Astrocyte (in vitro differentiated cells and primary cell): ENCODE results near the gene ATP6V1B1. TPM values are rescaled to one million over a fixed set of nuclear protein-coding genes. Genes with fewer than 3 reads are reported as not detected.

Experiments used
- DNase-seq: peaks from one replicate; pipeline ENCODE4 v3.0.0-alpha.2; 2010; ENCODE audit warnings: low read depth
- FAIRE-seq: peaks from 2 replicates; lab custom pipeline; 2011; peaks lifted over from hg19 to GRCh38; lab: Jason Lieb, UNC
- H2AFZ ChIP-seq: 2 replicates; pipeline ENCODE4 v1.6.0; 2012; ENCODE audit warnings: low read depth, low read length, inconsistent platforms
- H3K27ac ChIP-seq: 2 replicates; pipeline ENCODE4 v1.5.1; 2011; ENCODE audit warnings: low read depth, low read length, inconsistent platforms
- H3K27me3 ChIP-seq: 2 replicates; pipeline ENCODE4 v1.6.0; 2011; ENCODE audit warnings: low read length, inconsistent platforms; ENCODE audit not compliant: insufficient read depth
- H3K36me3 ChIP-seq: 2 replicates; pipeline ENCODE4 v1.5.1; 2011; ENCODE audit warnings: low read length, inconsistent platforms; ENCODE audit not compliant: insufficient read depth
- H3K4me1 ChIP-seq: 2 replicates; pipeline ENCODE4 v1.5.1; 2011; ENCODE audit warnings: low read length, inconsistent platforms; ENCODE audit not compliant: insufficient read depth
- H3K4me2 ChIP-seq: 2 replicates; pipeline ENCODE4 v1.6.0; 2012; ENCODE audit warnings: low read length, inconsistent platforms
- H3K4me3 ChIP-seq: 2 replicates; pipeline ENCODE4 v1.5.1; 2011; ENCODE audit warnings: low read depth, mild to moderate bottlenecking, low read length, inconsistent platforms; ENCODE audit not compliant: insufficient read depth
- H3K79me2 ChIP-seq: 2 replicates; pipeline ENCODE4 v1.6.0; 2012; ENCODE audit warnings: mild to moderate bottlenecking, low read length, inconsistent platforms; ENCODE audit not compliant: insufficient read depth
- H3K9ac ChIP-seq: 2 replicates; pipeline ENCODE4 v1.6.0; 2012; ENCODE audit warnings: mild to moderate bottlenecking, low read length, inconsistent platforms
- H3K9me3 ChIP-seq: 2 replicates; pipeline ENCODE4 v1.5.1; 2012; ENCODE audit warnings: low read depth, mild to moderate bottlenecking, low read length, inconsistent platforms; ENCODE audit not compliant: insufficient read depth
- H4K20me1 ChIP-seq: 2 replicates; pipeline ENCODE4 v1.6.0; 2012; ENCODE audit warnings: low read length, inconsistent platforms; ENCODE audit not compliant: insufficient read depth
- H3K27ac Mint-ChIP-seq: one replicate; pipeline ENCODE4 v1.8.0; 2021; ENCODE audit warnings: mild to moderate bottlenecking, mixed read lengths; ENCODE audit not compliant: unreplicated experiment
- H3K27me3 Mint-ChIP-seq: one replicate; pipeline ENCODE4 v1.8.0; 2021; ENCODE audit warnings: low read depth, mixed read lengths; ENCODE audit not compliant: unreplicated experiment
- H3K36me3 Mint-ChIP-seq: one replicate; pipeline ENCODE4 v1.8.0; 2021; ENCODE audit warnings: low read depth, mixed read lengths; ENCODE audit not compliant: unreplicated experiment
- H3K4me1 Mint-ChIP-seq: one replicate; pipeline ENCODE4 v1.8.0; 2021; ENCODE audit warnings: low read depth, mixed read lengths; ENCODE audit not compliant: unreplicated experiment
- H3K4me3 Mint-ChIP-seq: one replicate; pipeline ENCODE4 v1.8.0; 2021; ENCODE audit warnings: mild to moderate bottlenecking, moderate library complexity, mixed read lengths; ENCODE audit not compliant: unreplicated experiment
- H3K9me3 Mint-ChIP-seq: one replicate; pipeline ENCODE4 v1.8.0; 2021; ENCODE audit warnings: mild to moderate bottlenecking, mixed read lengths; ENCODE audit not compliant: unreplicated experiment
- CTCF ChIP-seq: IDR thresholded peaks from 2 replicates; pipeline ENCODE4 v1.5.1; 2011; ENCODE audit warnings: low read depth, mild to moderate bottlenecking, inconsistent platforms, low read length, moderate library complexity; ENCODE audit not compliant: insufficient read depth
- EZH2 ChIP-seq: IDR thresholded peaks from 2 replicates; pipeline ENCODE4 v1.6.1; 2012; ENCODE audit warnings: mild to moderate bottlenecking, low read length, inconsistent platforms; ENCODE audit not compliant: insufficient read depth
- total RNA-seq: library from RNA; stranded (reverse); gene quantifications from 2 replicates; pipeline ENCODE4 v1.2.1, GENCODE V29; 2021

Gene ATP6V1B1
- total RNA-seq, 1 donor from 2014 or later: not detected

- peaks cover 13% of the 10 kb centered on the region for H3K9me3 Mint-ChIP-seq
- no peaks in the 10 kb centered on the region for H3K4me1 Mint-ChIP-seq
- Histone ChIP-seq H3K9me3 (no peaks in the 10 kb centered on the region), H3K9ac (no peak overlapping the region), H3K4me1 (no peaks in the 10 kb centered on the region), H3K4me3 (no peak overlapping the region), H3K27ac (no peak overlapping the region), H3K36me3 (no peaks in the 10 kb centered on the region), H3K79me2 (no peaks in the 10 kb centered on the region), H2AFZ (no peak overlapping the region), H3K27me3 (no peaks in the 10 kb centered on the region), H3K4me2 (no peak overlapping the region), H4K20me1 (no peaks in the 10 kb centered on the region)
- DNase-seq (no peak), FAIRE-seq (no peak)
- H3K27ac Mint-ChIP-seq: no peak overlapping the region
- peaks cover 69% of the 10 kb centered on the region for H3K27me3 Mint-ChIP-seq
- TF ChIP-seq CTCF (no peak), EZH2 (no peak)
- no peak overlapping the region for H3K4me3 Mint-ChIP-seq
- H3K36me3 Mint-ChIP-seq: peaks cover 2% of the 10 kb centered on the region
Measured at GRCh38 chr2:70927641-70928040, 8.1 kb upstream of the ATP6V1B1 start.

- DNase-seq (no peak), FAIRE-seq (no peak)
- Histone ChIP-seq H3K4me1 (no peaks in the 10 kb centered on the region), H3K27me3 (no peaks in the 10 kb centered on the region), H2AFZ (no peak overlapping the region), H3K9ac (no peak overlapping the region), H3K27ac (no peak overlapping the region), H3K4me2 (no peak overlapping the region), H3K79me2 (no peaks in the 10 kb centered on the region), H3K4me3 (no peak overlapping the region), H3K9me3 (no peaks in the 10 kb centered on the region), H4K20me1 (no peaks in the 10 kb centered on the region), H3K36me3 (no peaks in the 10 kb centered on the region)
- H3K9me3 Mint-ChIP-seq: peaks cover 13% of the 10 kb centered on the region
- peaks cover 72% of the 10 kb centered on the region for H3K27me3 Mint-ChIP-seq
- H3K27ac Mint-ChIP-seq: no peak overlapping the region
- H3K4me3 Mint-ChIP-seq: no peak overlapping the region
- H3K4me1 Mint-ChIP-seq: no peaks in the 10 kb centered on the region
- peaks cover 2% of the 10 kb centered on the region for H3K36me3 Mint-ChIP-seq
- TF ChIP-seq EZH2: no peak
- TF ChIP-seq CTCF: no peak
Measured at GRCh38 chr2:70928366-70928765, 7.3 kb upstream of the ATP6V1B1 start.

GRCh38 chr2:70930371-70931329, 5.0 kb upstream of the ATP6V1B1 start:
- Histone ChIP-seq H4K20me1 (no peaks in the 10 kb centered on the region), H3K27ac (no peak overlapping the region), H3K27me3 (peaks cover 6% of the 10 kb centered on the region), H3K36me3 (no peaks in the 10 kb centered on the region), H3K9ac (no peak overlapping the region), H3K4me1 (no peaks in the 10 kb centered on the region), H3K79me2 (no peaks in the 10 kb centered on the region), H3K4me3 (no peak overlapping the region), H2AFZ (no peak overlapping the region), H3K4me2 (no peak overlapping the region), H3K9me3 (no peaks in the 10 kb centered on the region)
- DNase-seq: no peak
- peaks cover 10% of the 10 kb centered on the region for H3K9me3 Mint-ChIP-seq
- peaks cover 2% of the 10 kb centered on the region for H3K4me1 Mint-ChIP-seq
- H3K27ac Mint-ChIP-seq: no peak overlapping the region
- TF ChIP-seq CTCF: no peak
- no peak for TF ChIP-seq EZH2
- FAIRE-seq: no peak
- H3K27me3 Mint-ChIP-seq: peaks cover 79% of the 10 kb centered on the region
- H3K4me3 Mint-ChIP-seq: no peak overlapping the region
- peaks cover 2% of the 10 kb centered on the region for H3K36me3 Mint-ChIP-seq
